ENCODE data around the gene FH. TPM values are rescaled to one million over a fixed set of nuclear protein-coding genes. Genes with fewer than 3 reads are reported as not detected.

The FH gene
- 63.6 TPM for polyA plus RNA-seq (ENCODE audit: insufficient read length)

DNA sequence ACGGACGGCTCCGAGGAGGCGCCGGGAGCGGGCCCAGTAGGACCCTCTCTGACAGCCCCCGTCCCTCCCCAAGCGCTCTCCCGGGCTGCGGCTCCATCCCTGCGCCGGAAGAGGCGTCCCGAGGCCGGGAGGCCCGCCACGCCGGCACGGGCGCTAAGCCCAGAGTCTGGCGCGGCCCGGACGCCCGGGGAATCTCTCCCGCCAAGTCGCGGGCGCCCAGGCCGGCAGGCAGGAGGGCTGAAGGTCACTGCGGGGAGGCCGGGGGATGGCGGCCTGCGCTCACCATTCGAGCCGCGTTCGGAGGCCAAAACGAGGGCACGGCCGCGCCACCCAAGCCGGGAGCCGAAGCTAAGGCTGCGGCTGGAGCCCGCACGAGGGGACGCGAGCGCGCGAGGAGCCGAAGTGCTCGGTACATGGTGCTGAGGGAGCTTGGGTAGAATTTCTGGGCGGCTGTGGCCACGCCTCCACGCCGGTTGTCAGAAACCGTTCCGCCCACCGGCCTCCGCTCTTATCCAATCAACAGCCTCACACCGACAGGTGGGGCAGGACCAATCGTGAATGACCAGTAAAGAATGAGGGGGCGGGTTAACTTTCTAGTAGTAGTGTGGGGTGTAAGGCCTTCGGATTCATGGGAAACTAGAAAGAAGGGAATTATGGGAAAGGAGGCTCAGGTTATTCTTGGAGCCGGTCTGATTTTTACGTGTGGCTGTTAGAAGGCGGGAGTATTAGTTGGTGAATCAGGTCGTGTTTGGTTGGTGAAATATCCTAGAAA is at the start of gene FH:
TSS of gene FH (minus strand) at position 448 of the 772 bp plus-strand sequence. CDS start at position 415, 33 bp downstream.
- DNase-seq, result peak; percentile 97

DNA sequence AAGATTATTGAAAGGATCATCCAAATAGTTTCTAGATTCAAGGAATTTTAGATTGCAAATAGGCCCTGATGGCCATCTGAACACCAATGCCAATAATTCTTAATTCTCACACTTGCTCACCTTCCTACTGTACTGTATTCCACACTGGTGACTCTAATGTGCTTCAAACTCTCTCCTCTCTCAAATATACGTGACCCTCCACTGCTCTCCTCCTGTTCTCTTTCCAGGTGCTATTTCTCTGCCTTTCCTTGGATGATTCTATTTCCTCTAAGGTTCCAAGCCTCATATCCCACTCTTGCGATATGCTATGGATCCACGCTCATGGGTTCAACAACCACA is 41.3 kb upstream of the FH start:
- DNase-seq, result no peak

DNA sequence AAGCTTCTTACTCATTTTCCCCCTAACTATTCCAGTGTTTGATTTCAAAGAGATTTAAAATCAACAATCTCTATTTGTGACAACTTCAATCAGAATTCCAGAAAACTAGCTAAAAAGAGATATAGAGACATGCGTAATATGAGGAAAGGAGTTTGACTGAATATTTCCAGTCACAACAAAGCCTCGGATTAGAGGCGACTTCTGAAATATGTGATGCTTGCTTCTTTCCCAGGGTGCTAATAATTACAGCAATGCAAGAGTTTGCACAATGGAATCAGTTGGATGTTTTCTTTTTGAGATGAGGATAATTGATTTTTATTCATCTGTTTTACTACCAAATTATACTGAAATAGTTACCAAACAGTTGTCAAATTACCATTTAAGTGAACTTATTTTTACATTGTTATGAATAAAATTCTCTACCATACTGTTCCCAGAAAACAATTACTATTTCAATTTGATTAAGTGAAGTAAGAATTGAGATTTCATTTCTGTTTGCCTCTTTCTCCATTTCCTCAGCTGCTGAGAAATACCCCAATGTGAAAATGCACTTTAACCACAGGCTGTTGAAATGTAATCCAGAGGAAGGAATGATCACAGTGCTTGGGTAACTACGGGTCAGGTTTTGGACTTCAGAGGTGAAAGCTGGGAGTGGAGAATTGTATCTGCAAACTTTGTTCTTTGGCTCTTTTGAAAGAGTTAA is 40.7 kb upstream of the FH start:
- DNase-seq, result no peak

DNA sequence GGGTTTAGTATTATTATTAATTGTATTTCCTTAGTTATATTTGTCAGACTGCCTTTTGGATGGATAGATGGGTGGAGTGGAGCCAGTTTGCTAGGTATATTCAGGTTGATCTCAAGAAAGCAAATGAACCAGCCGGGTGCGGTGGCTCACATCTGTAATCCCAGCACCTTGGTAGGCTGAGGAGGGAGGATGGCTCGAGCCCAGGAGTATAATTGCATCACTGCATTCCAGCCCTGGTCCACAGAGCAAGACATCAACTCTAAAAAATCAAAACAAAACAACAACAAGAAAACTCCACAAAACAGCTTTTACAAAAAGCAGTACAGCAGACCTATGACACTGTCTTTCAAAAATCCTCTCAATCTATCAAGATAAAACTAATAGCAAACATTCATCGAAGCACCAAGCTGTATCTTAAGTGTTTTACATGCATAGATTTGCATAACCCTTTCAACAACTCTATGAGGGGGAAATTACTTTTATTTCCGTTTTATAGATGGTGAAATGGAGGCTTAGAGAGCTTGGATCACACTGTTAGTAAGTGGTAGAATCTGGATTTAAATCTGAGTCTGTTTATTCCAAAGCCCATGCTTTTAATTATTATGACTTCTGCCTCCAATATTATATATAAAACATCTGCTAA is 38.1 kb upstream of the FH start:
- DNase-seq, result no peak

DNA sequence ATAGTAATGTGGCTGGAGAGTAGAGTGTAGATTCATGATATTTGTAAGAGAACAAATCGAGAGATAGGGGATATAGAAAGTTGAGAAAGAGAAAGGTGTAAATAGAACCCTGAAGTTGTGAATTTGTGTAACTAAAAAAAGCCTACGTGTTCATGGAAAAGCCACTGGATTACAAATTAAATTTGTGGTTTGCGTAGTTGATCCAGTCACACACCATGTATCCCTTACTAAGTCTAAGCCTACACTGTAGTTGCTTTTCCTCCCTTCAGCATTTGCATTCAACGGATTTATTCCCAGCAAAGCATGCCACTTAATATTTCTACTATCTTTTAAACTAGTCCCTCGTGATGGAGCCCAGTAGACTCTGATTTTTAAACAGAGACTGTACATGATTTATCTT is 37.5 kb upstream of the FH start:
- DNase-seq, result no peak

DNA sequence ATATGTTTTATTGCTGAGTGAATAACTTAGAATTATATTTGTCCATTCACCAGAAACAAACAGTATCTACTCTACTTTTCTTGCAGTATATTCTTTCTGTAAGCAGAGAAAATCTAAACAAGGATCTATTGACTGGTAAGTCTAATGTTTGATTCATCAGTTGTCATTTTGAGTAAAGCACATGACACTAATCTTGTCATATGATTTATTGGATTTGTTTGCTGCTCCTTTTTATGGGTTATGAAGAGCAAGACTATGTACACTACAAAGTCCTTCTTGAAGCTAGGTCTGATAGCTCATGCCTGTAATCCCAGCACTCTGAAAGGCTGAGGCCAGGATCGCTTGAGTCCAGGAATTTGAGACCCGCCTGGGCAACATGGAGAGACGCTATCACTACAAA is 36.0 kb upstream of the FH start:
- DNase-seq, result no peak

DNA sequence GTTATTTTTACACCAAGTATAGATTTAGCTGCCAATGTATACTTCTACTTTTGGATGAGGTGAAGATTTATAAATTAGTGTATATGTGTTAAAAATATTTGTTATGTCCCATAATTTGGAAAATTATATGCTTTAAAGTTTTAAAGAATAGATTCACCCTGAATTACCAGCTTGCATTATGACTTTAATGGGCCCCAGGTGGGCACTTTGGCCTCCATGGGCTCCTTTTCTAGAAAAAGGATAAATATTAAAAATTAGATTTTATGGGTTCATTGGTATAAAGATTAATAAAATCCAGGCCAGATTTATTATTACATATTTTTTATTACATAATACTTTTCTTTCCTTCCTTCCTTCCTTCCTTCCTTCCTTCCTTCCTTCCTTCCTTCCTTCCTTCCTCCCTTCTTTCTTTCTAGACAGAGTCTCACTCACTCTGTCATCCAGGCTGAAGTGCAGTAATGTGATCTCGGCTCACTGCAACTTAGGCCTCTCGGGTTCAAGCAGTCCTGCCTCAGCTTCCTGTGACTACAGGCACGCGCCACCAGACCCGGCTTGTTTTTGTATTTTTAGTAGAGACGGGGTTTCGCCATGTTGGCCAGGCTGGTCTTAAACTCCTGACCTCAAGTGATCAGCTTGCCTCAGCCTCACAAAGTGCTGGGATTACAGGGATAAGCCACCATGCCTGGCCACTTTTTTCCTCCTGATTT is 34.5 kb upstream of the FH start:
- no peak for DNase-seq

DNA sequence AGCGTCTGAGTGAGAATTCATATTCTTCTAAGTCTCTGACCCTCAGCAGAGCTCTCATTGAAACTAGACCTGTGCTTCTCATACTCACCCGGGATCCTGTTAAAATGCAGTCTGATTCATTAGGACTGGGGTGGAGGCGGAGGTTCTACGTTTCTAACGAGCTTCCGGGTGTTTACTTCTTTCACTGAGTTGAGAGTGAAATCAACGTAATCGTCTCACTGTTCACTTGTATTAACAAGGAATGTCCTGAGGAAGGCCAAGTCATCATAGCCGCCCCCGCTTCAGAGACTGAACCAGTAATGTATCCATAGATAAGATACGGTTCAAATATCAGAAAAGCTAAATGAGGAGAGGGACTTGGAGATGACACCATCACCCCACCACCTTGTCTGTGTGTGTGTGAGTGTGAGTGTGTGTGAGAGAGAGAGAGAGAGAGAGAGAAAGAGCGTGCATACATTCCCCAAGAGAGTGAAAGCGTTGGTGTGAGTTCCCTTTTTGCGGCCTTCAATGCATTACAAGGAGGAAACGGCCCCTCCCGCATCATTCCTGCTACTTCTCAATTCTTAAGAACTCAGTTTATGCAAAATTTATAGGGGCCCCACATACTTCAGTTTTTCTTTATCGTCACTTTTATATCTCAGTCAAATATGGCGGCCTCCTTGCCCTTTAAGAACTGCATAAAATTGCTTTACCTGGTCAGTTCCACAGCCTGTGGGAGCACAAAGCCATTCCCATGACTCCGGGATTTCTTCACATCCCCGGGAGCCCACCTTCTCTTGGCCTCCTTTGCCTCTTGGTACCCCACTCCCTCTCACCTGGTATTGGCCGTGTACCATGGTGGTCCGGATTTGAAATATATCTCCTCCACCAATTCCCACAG is 32.4 kb upstream of the FH start:
- DNase-seq, result peak; percentile 4

DNA sequence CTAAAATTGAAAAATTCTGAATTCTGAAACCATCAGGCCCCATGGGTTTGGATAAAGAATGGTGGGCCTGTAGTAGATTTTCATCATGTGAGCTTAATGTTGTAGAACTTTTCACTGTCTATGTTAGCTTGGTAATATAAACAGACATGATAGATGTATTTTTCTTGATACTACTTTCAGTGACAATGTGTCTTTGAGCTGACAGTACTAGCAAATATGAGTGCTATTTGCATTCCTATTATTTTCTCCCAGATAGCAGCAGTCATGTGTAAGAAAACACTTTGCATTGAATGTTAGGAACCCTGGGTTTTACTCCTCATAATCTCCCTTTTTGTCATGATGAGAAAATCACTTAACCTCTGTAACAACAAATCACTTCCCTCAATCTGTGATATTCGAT is 30.8 kb upstream of the FH start:
- no peak for DNase-seq

DNA sequence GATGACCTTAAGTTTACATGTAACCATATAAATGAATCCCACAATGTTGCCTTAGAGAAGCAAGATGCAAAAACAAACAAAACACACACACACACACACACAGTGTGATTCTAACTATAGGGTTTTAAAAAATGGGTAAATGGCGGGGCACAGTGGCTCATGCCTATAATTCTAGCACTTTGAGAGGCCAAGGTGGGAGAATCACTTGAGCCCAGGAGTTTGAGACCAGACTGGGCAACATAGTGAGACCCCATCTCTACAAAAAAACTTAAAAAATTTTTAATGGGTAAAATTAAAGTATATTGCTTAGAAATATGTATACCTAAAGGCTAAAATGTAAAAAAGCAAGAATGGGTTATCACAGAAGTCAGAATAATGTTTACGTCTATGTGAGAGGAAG is 28.5 kb upstream of the FH start:
- DNase-seq, result no peak

DNA sequence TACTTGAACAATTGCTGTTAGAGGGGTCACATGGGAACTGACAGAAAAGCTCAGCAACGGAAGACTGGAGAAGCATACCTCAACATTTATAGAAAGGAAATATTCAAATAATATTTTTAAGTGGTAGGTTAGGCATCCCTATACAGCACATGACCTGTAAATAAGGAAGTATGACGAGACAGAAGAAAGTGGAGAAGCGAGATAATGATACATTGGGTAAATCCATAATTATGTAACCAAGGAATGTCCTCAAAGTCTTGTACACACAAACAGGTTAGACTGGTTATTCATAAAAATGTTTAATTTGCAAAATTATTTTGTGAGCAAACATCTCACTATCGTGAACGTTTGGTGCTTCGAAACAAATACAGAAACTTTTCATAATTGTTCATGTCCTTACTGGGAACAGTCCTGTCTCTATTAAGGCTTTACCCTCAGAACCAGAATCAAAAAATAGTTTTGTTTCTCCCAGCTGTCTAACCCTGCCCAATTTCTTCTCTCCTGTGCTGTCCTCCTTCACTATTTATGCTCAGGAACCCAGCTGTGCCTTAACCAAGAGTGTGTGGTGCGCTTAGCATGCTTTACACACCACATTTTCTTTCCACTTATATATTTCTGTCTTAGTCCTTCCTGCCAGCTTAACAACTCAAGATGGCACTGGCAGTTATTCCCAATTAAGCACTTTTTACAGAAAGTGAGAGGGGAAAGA is 22.8 kb upstream of the FH start:
- DNase-seq, result no peak

DNA sequence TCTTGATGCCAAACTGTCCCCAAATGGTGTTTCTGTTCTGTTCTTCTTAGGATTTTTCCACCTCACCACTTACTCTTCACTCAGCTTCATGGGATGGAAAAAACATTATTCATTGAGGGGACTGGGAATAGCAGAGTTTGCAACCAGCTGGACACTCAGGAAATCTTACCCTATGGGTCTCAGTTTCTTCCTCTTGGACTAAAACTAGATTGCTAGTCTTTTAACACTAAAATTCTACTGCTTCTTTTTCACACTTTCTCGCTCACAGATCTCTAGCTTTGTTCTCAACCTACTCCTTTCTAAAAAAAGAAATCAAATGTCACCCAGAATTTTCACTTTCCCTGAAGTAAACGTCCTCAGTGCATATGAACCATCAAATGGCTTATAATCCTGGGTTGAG is 17.4 kb upstream of the FH start:
- DNase-seq, result no peak

DNA sequence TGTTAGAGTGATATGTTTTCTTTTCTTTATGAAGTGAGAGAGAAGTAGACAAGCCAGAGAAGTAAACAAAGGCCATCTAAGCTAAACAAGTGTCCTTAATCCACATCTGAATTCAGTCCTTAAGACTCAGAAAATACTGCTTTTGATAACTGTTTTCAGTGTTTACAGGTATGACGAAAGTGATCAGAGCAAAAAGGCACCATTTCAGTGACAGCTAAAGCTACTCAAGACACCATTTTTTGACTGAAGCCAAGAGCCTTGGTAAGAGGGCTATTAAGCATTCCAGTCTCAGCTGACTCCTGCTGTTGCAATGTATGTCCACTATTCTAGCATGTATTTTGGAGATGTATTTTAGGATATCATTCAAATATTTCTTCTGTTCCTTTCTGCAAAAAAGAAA is 16.7 kb upstream of the FH start:
- DNase-seq, result no peak

DNA sequence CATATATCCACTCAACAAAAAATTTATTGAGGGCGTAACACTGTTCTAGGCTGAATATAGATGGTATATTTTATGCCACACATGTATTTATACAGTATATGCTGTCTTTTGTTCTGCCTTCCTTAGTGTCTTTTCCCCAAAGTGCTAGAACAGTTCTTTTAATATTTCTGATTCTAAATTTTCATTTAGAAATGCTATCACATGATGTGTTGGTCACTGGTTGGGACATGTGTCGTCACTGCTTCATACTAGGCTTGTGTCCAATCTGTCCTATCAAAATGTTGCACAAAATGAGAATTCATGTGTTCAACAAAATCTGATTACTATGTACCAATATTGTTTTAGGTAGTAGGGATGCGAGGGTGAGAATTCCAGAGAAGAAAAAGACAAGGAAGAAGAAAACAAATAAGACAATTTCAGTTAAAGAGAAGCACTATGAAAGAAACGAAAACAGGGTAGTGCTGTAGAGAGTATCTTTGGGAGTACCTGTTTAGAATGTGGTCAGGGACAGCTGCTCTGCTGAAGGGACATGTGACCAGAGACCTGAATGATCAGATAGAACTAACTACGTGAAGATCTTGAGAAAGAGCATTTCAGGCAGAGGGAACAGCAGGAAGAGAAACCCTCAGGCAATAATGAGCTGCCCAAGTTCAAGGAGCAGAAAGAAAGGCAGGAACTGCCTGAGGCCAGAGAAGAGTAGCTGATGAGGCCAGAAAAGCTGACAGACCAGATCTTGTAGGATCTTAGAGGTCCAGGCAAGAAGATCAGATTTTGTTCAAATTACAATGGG is 14.0 kb upstream of the FH start:
- DNase-seq, result no peak

DNA sequence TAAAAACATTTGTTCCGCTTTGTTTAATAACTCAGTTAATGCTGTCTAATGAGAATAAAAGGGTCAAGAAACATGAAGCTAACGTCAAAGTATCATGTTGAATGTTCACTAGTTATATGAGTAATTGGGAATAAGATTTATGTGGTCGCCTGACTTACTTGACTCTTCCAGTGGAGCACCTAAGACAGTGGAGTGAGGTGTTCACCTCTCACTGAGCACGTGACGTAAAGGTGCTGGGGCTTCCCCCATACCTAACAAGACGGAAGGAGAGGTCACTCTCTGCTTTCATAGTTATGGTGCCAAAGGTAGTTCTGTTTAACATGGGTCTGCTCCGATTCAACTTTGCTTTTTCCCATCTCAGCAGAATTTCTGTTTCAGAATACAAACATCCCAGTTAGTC is 13.3 kb upstream of the FH start:
- no peak for DNase-seq

DNA sequence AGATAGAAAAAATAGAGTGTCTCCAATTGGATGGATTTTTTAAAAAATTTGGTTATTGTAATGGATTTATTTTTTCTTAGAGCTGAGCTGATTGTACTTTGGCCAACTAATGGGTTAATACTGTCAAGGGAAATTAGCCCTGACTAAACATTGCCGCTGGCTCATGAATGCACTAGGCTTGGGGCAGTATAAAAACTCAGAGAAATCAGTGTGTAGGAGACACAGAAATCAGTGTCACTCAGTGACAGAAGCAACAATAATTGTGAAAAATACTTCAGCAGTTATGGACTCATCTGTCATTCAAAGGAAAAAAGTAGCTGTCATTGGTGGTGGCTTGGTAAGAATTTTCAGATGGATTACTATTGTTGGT is 12.6 kb upstream of the FH start, which contains the start of gene KMO:
TSS of gene KMO (plus strand) at position 217 of the 370 bp plus-strand sequence. CDS start at position 284, 67 bp downstream.
- DNase-seq, result no peak

DNA sequence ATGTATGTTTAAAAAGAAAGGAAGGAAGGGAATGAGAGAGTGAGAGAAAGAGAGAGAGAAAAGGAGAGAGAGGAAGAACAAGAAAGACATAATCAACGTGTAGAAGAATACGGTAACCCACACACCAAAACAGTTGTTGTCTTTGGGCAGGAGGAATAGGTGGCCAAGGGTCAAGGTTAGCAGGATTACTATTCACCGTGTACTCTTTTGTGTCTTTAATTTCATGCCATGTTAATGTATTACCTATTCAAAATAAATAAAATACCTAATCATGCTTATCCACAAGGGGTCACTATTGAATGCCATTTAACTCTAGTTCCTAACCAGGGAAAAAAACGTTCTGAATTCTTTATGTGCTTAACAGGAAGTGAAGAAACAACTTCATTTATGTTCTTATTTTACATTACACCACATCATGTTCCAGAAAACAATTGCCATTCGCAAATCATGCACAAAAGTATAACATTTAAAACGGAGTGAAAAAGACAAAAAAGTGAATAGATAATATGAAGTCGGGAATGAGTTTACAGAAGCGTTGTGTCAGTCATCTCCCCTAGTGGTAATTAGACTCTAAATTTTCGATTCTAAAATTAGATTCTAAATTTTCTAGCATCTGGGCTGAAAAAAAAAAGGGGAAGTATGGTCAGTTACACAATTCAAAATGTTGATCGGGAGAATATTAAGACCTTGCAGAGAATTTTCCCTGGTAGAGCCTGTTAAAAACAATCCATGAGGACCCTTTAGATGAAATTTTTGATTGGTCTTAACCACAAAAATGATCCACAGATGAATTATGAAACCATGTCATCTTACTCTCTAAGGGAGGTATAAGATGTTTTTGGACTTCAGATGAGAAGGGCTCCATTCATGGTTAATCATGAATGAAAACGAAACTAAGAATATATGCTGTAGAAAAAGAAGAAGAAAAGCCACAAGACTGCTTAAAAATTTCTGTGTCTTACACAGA is 11.9 kb upstream of the FH start:
- peak; percentile 43 for DNase-seq

DNA sequence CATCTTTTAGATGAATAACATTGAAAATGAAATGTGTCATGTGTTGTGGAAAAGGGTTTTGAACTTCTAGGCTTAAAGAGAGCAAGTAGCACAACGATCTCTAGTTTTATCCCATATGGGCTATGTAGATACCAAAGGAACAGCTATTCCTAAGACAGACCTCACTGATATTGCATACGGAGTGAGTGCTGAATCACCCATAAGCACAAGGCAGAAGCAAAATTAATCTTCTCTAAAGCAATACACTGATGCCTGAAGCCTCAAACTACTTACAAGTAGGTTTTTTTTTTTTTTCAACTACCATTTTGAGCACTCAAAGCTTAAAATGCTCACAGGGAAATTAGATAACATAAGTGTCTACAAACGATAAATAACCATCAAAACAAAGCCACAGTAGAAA is 7.6 kb upstream of the FH start:
- DNase-seq, result no peak

DNA sequence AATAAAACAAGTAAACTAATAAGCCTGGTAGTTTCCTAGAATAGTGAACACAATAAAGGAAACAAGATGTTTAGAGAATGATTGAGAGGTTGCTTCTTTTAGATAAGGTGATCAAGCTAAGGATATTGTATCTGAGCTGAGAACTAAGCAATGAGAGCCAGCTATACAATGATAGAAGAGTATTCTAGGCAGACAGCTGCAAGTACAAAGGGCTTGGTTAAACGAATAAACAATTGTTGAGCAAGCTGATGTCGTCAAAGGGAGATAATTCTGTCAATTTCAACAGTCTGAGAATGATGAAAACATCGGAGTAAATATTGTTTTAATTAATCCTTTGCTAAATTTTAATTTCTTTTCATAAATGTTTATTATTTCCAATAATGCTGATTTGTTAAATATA is 5.5 kb upstream of the FH start:
- no peak for DNase-seq
